GM21723 (cell line): ENCODE data around the gene ADIPOQ.
"Not testable (repeated sequence)": the region's sequence is repeated elsewhere in the genome, so short reads cannot be mapped to it uniquely, and the experiment has no call there.

Experiments used
- ATAC-seq: cut with Tn5 transposase; IDR thresholded peaks from one replicate; pipeline ENCODE4 v1.9.1; 2021; ENCODE audit warnings: mild to moderate bottlenecking, moderate library complexity; ENCODE audit not compliant: unreplicated experiment

The ADIPOQ gene

GRCh38 chr3:186826410-186826975, 16.0 kb upstream of the ADIPOQ start:
- ATAC-seq, result no peak

- ATAC-seq, result peak; percentile 88
Observed at GRCh38 chr3:186826976-186827857, 15.3 kb upstream of the ADIPOQ start.

GRCh38 chr3:186828340-186828739, 14.2 kb upstream of the ADIPOQ start:
- no peak for ATAC-seq

- no peak for ATAC-seq
Observed at GRCh38 chr3:186831798-186832197, 10.7 kb upstream of the ADIPOQ start.

- no peak for ATAC-seq
Observed at GRCh38 chr3:186832276-186832675, 10.2 kb upstream of the ADIPOQ start.

- no peak for ATAC-seq
Observed at GRCh38 chr3:186839874-186840641, 2.5 kb upstream of the ADIPOQ start.

- ATAC-seq, result no peak
Observed at GRCh38 chr3:186841620-186842019, 890 bp upstream of the ADIPOQ start.

- no peak for ATAC-seq
Observed at GRCh38 chr3:186843039-186843432, 526 bp downstream of the ADIPOQ start.

- ATAC-seq, result no peak
Observed at GRCh38 chr3:186844908-186845307, 2.4 kb downstream of the ADIPOQ start.

- ATAC-seq, result no peak
Observed at GRCh38 chr3:186845756-186846155, 3.2 kb downstream of the ADIPOQ start.

- no peak for ATAC-seq
Observed at GRCh38 chr3:186847437-186847836, 4.9 kb downstream of the ADIPOQ start.

GRCh38 chr3:186849374-186849975, 7.0 kb downstream of the ADIPOQ start:
- ATAC-seq, result peak; percentile 86

- ATAC-seq, result not testable (repeated sequence)
Observed at GRCh38 chr3:186851835-186852234, 9.3 kb downstream of the ADIPOQ start.

GRCh38 chr3:186852994-186853393, 10.5 kb downstream of the ADIPOQ start:
- ATAC-seq, result no peak

GRCh38 chr3:186854146-186854545, 11.6 kb downstream of the ADIPOQ start:
- no peak for ATAC-seq

- no peak for ATAC-seq
Observed at GRCh38 chr3:186854954-186855353, 12.4 kb downstream of the ADIPOQ start.

GRCh38 chr3:186857743-186858142, 15.2 kb downstream of the ADIPOQ start:
- no peak for ATAC-seq

GRCh38 chr3:186865215-186865853, 22.8 kb downstream of the ADIPOQ start:
- ATAC-seq, result not testable (repeated sequence)

GRCh38 chr3:186866095-186866494, 23.6 kb downstream of the ADIPOQ start:
- not testable (repeated sequence) for ATAC-seq

- no peak for ATAC-seq
Observed at GRCh38 chr3:186869253-186870100, 27.0 kb downstream of the ADIPOQ start.
